ENCODE data around the gene PARD3.

GRCh38 chr10:34337917-34338316, 477.2 kb downstream of the PARD3 start:
- TF ChIP-seq CTCF (IDR thresholded peaks at IDR 0.05 in 2 of 3, conservative IDR thresholded peaks at IDR 0.05 in 1 of 3; ENCODE audit: control insufficient read depth in 2 of 3, extremely low read depth in 1 of 3, insufficient read depth in 1 of 3, low read depth in 3 of 3, low read length in 3 of 3) (no peak), STAT1 (conservative IDR thresholded peaks at IDR 0.05) (no peak), POLR2A (IDR thresholded peaks at IDR 0.05; ENCODE audit: low read depth, low read length) (no peak), RUNX3 (IDR thresholded peaks at IDR 0.05; ENCODE audit: low read length) (no peak), HSF1 (IDR thresholded peaks at IDR 0.05; ENCODE audit: low read depth, low read length) (no peak), NKRF (conservative IDR thresholded peaks at IDR 0.05) (no peak), MEF2A (IDR thresholded peaks at IDR 0.05; ENCODE audit: insufficient read depth, low read depth, low read length) (no peak), ZNF274 (IDR thresholded peaks at IDR 0.05; ENCODE audit: insufficient read depth, insufficient read length) (no peak), JUNB (IDR thresholded peaks at IDR 0.05) (no peak), SP1 (IDR thresholded peaks at IDR 0.05; ENCODE audit: low read depth, low read length) (no peak), EZH2 (IDR thresholded peaks at IDR 0.05; ENCODE audit: borderline replicate concordance, control insufficient read depth, low read depth, low read length) (no peak), PBX3 (IDR thresholded peaks at IDR 0.05; ENCODE audit: insufficient replicate concordance, low read depth, low read length) (no peak)

Measured in GM12878 (cell line).